CD4-positive, alpha-beta T cell treated with Interleukin-12 subunit alpha and Interleukin-12 subunit beta, for 1 hour (primary cell): ENCODE results near the gene HIPK3.

Experiments used
- DNase-seq: peaks from one replicate; pipeline ENCODE4 v3.0.0-alpha.2; 2020

The HIPK3 gene

GRCh38 chr11:33309118-33309517 lies 51.9 kb downstream of the HIPK3 start:
- DNase-seq, result no peak

- no peak for DNase-seq
Measured at GRCh38 chr11:33310720-33311500, 53.7 kb downstream of the HIPK3 start.

- no peak for DNase-seq
Measured at GRCh38 chr11:33311680-33312079, 54.5 kb downstream of the HIPK3 start.

- DNase-seq, result no peak
Measured at GRCh38 chr11:33315822-33316221, 58.6 kb downstream of the HIPK3 start.

GRCh38 chr11:33317662-33318061 lies 60.5 kb downstream of the HIPK3 start:
- no peak for DNase-seq

GRCh38 chr11:33320016-33320813 lies 63.0 kb downstream of the HIPK3 start:
- no peak for DNase-seq

- DNase-seq, result no peak
Measured at GRCh38 chr11:33320814-33321330, 63.7 kb downstream of the HIPK3 start.

- DNase-seq, result no peak
Measured at GRCh38 chr11:33321422-33321821, 64.2 kb downstream of the HIPK3 start.

- DNase-seq, result no peak
Measured at GRCh38 chr11:33323421-33323820, 66.2 kb downstream of the HIPK3 start.

- no peak for DNase-seq
Measured at GRCh38 chr11:33324302-33324985, 67.3 kb downstream of the HIPK3 start.

- no peak for DNase-seq
Measured at GRCh38 chr11:33325451-33325850, 68.3 kb downstream of the HIPK3 start.

- DNase-seq, result peak; percentile 67
Measured at GRCh38 chr11:33329705-33330329, 72.6 kb downstream of the HIPK3 start.

GRCh38 chr11:33333816-33334215 lies 76.6 kb downstream of the HIPK3 start:
- DNase-seq, result no peak

GRCh38 chr11:33334627-33335026 lies 77.4 kb downstream of the HIPK3 start:
- DNase-seq, result no peak

GRCh38 chr11:33339247-33339646 lies 82.1 kb downstream of the HIPK3 start:
- DNase-seq, result no peak

GRCh38 chr11:33344611-33345010 lies 87.4 kb downstream of the HIPK3 start:
- no peak for DNase-seq

- DNase-seq, result no peak
Measured at GRCh38 chr11:33347490-33348125, 90.4 kb downstream of the HIPK3 start.

GRCh38 chr11:33350287-33350686 lies 93.1 kb downstream of the HIPK3 start:
- DNase-seq, result no peak

GRCh38 chr11:33358150-33358831 lies 101.1 kb downstream of the HIPK3 start:
- DNase-seq, result no peak

GRCh38 chr11:33360642-33361041 lies 103.5 kb downstream of the HIPK3 start:
- DNase-seq, result no peak

GRCh38 chr11:33362051-33362910 lies 105.1 kb downstream of the HIPK3 start:
- DNase-seq, result peak; percentile 49
